Activated CD4-positive, alpha-beta T cell treated with anti-CD3 and anti-CD28 coated beads, Interleukin-2, amount 10 ng/mL, durations not matched to agents 7 days and 5 days (primary cell): ENCODE data around the gene VPS26B. TPM values are rescaled to one million over a fixed set of nuclear protein-coding genes. Genes with fewer than 3 reads are reported as not detected.
"Not testable (repeated sequence)": the region's sequence is repeated elsewhere in the genome, so short reads cannot be mapped to it uniquely, and the experiment has no call there.

ENCODE experiments used
- CTCF ChIA-PET: fragments of 350-600 bp; sonication (Branson Sonifier 250); formaldehyde crosslinking; loops from one replicate; lab custom pipeline; 2021; ENCODE audit warnings: antibody characterized with exemption; lab: Charles Lee
- POLR2A ChIA-PET: fragments of 350-600 bp; sonication (Branson Sonifier 250); formaldehyde crosslinking; loops from one replicate; lab custom pipeline; 2021; ENCODE audit warnings: antibody characterized with exemption; lab: Charles Lee
- DNase-seq: peaks from one replicate; pipeline ENCODE4 v3.0.0-alpha.2; 2020
- H3K27ac Mint-ChIP-seq: one replicate; pipeline ENCODE4 v1.8.0; 2021; ENCODE audit warnings: mild to moderate bottlenecking, moderate library complexity, mixed read lengths
- H3K27me3 Mint-ChIP-seq: one replicate; pipeline ENCODE4 v1.8.0; 2021; ENCODE audit warnings: mixed read lengths
- H3K36me3 Mint-ChIP-seq: one replicate; pipeline ENCODE4 v1.8.0; 2021; ENCODE audit warnings: low read depth, mixed read lengths
- H3K4me1 Mint-ChIP-seq: one replicate; pipeline ENCODE4 v1.8.0; 2021; ENCODE audit warnings: mixed read lengths
- H3K4me3 Mint-ChIP-seq: one replicate; pipeline ENCODE4 v1.8.0; 2021; ENCODE audit warnings: mild to moderate bottlenecking, moderate library complexity, mixed read lengths
- H3K9me3 Mint-ChIP-seq: one replicate; pipeline ENCODE4 v1.8.0; 2021; ENCODE audit warnings: mixed read lengths
- total RNA-seq, 2 experiments: library from RNA; stranded (reverse); gene quantifications; one replicate each; pipeline ENCODE4 v1.2.3, GENCODE V29; 2021

Gene VPS26B
- 10 to 100 TPM; 66.4 to 66.9 TPM for total RNA-seq

DNA sequence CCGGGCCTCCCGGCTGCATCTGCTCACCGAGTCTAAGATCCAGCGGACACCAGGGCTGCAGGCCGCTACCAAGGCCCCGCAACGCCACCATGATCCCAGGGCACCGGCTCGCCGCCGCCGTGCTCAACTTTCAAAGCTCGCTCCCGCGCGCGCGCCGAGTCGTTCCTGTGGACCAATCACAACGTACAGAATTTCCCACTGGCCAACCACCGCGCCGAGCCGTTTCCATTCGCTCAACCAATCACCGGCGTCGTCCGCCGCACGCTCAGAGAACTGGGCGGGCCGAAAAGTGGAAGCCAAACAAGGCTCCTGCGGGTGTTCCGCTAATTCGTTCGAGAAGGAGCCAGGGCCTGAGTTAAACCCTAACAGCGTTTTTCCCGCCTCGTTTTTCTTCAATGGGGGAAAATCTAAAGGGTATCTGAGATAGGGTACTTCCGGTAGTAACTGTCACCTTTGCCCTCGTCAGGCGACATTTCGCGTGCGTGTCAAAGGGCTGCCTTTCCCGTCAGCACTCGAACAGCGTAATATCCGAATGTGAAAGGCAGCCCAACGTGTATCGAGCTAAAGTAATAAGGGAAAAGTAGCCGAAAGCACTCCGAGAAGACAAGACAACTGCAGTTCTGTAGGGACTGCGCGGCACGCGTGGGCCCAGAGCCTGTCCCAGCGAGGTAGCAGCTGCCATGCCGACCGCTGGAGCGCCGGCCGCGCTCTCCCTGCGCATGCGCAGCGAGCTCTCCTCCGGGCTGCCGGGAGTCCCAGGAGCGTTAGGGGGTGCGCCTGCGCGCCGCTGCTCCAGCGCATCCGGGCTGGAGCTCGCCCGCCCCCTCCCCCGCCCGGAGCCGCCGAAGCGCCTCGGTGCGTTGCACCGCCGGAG is at the start of gene VPS26B, which contains the start of gene NCAPD3:
VPS26B (plus strand) TSS at position 836 of the 874 bp plus-strand sequence. CDS start 452 bp downstream, outside the sequence.
NCAPD3 (minus strand) TSS at position 132 of the 874 bp plus-strand sequence; CDS start at position 91, 41 bp downstream.
- H3K4me1 Mint-ChIP-seq, result peaks cover 67% of the 10 kb centered on the region
- H3K27me3 Mint-ChIP-seq, result no peaks in the 10 kb centered on the region
- no peaks in the 10 kb centered on the region for H3K9me3 Mint-ChIP-seq
- peak within 1 kb of the TSS; percentile 88 for H3K4me3 Mint-ChIP-seq
- POLR2A ChIA-PET, result interaction anchor here (0.7 to 2.0 kb wide), 4 partner anchors 30 to 279 kb away, joined by 3 to 14 read pairs (median 8); partner anchors contain the start of genes ACAD8, GLB1L3 and THYN1
- peak within 1 kb of the TSS; percentile 97 for H3K27ac Mint-ChIP-seq
- peak; percentile 98 for DNase-seq
- CTCF ChIA-PET, result interaction anchor here (0.6 to 4.1 kb wide), 9 partner anchors 11 to 816 kb away, joined by 3 to 26 read pairs (median 5); partner anchors contain the start of gene GLB1L3
- H3K36me3 Mint-ChIP-seq, result peaks cover 38% of the 10 kb centered on the region

DNA sequence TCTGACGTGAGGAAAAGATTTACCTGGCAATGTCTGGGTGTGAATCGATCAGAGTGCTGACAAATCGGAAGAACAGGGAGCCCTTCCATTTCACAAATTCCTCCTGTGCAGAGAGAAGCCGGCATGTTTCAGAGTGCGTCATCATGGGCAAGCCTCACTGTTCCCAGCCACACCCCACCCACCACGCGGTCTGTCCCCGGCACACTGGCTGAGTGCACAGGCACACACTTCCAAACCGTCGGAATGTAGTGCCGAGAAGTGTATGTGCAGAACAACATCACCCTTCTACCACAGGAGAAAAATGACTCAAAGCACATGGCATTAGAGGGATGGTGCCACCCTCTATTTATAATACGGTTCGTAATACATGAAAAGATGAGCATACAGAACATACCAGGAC is 48.2 kb upstream of the VPS26B start:
- no peaks in the 10 kb centered on the region for H3K9me3 Mint-ChIP-seq
- H3K4me1 Mint-ChIP-seq, result no peaks in the 10 kb centered on the region
- DNase-seq, result no peak
- peaks cover 55% of the 10 kb centered on the region for H3K36me3 Mint-ChIP-seq
- CTCF ChIA-PET, result interaction anchor here (0.6 kb wide), 1 partner anchor 109 kb away, joined by 3 read pairs; no protein-coding TSS in a partner anchor
- no peaks in the 10 kb centered on the region for H3K27me3 Mint-ChIP-seq
- no peak overlapping the region for H3K27ac Mint-ChIP-seq
- POLR2A ChIA-PET, result no interaction called here
- no peak overlapping the region for H3K4me3 Mint-ChIP-seq

DNA sequence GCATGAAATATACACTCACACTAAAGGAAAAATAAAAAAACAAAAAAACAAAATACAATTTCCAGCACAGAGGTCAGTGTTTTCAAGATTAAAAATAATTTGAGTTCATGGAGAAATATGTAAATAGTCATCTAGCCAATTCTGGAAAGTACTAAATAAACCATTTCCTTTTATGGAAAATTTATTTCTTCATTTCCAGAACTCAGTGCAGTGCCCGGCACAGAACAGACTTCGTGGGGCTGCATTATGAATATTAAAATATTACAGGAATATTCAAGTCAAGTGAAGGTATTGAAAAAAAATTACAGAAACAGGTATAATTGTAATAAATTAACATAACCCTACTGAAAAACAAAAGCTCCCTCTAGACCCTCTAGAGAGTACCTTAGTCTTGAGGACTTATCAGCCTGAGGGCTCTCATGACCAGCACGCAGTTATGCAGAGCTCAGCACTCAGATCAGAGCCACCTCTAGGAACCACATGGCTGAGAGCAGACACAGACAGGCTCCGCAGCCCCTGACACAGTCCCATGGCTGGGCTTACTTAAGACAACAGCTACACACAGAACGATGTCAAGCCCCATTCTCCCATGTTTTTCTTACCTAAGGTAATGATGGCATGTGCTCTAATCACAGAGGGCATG is 46.3 kb upstream of the VPS26B start:
- H3K36me3 Mint-ChIP-seq, result peaks cover 44% of the 10 kb centered on the region
- H3K4me3 Mint-ChIP-seq, result no peak overlapping the region
- DNase-seq, result no peak
- H3K27me3 Mint-ChIP-seq, result no peaks in the 10 kb centered on the region
- CTCF ChIA-PET, result no interaction called here
- no peak overlapping the region for H3K27ac Mint-ChIP-seq
- no peaks in the 10 kb centered on the region for H3K9me3 Mint-ChIP-seq
- H3K4me1 Mint-ChIP-seq, result no peaks in the 10 kb centered on the region
- POLR2A ChIA-PET, result no interaction called here

DNA sequence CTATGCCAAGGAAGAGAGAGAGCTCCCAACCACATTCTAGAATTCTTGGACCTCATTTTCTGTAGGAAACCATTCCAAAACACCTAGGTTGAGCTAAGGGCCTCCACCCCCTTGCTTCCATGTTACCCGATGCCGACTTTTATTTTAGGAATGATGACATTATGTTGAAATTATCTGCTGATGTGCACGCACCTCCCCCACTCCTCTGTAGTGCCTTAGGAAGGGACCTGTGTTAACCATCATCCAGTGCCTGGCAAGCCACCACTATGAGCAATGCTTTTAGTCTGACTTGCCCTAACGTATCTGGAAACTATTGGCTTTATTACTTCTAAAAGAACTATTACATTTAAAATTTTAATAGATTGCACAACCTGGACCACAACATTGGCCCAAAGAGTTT is 42.8 kb upstream of the VPS26B start:
- ChIA-PET POLR2A (no interaction called here), CTCF (interaction anchor here (1.3 kb wide), 1 partner anchor 10 kb away, joined by 3 read pairs; no protein-coding TSS in a partner anchor)
- Mint-ChIP-seq H3K4me3 (no peak overlapping the region), H3K4me1 (no peaks in the 10 kb centered on the region), H3K36me3 (peaks cover 32% of the 10 kb centered on the region), H3K9me3 (no peaks in the 10 kb centered on the region), H3K27me3 (no peaks in the 10 kb centered on the region), H3K27ac (no peak overlapping the region)
- DNase-seq, result no peak

DNA sequence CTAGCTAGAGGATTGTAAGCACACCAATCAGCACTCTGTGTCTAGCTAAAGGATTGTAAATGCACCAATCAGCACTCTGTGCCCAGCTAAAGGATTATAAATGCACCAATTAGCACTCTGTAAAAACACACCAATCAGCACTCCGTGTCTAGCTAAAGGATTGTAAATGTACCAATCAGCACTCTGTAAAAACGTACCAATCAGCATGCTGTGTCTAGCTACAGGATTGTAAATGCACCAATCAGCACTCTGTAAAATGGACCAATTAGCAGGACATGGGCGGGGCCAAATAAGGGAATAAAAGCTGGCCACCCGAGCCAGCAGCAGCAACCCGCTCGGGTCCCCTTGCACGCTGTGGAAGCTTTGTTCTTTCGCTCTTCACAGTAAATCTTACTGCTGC is 36.4 kb upstream of the VPS26B start:
- H3K27ac Mint-ChIP-seq, H3K9me3 Mint-ChIP-seq, H3K4me1 Mint-ChIP-seq, DNase-seq, POLR2A ChIA-PET, H3K4me3 Mint-ChIP-seq, H3K27me3 Mint-ChIP-seq: not testable (repeated sequence)
- peaks cover 72% of the 10 kb centered on the region for H3K36me3 Mint-ChIP-seq
- CTCF ChIA-PET, result interaction anchor here (1.3 to 1.6 kb wide), 2 partner anchors 41 to 261 kb away, joined by 3 read pairs; no protein-coding TSS in a partner anchor

DNA sequence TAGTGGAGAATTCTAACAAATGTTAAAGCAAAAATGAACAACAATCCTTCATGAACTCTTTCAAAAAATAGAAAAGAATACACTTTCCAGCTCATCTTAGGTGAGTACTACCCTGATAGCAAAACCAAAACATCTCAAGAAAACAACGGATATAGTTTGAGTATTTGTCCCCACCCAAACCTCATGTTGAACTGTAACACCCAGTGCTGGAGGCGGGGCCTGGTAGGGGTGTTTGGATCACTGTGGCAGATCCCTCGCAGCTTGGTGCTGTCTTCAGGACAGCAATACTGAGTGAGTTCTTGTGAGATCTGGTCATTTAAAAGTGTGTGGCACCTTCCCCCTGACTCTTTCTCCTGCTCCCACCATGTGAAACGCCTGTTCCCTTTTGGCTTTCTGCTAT is 27.7 kb upstream of the VPS26B start:
- ChIA-PET CTCF (no interaction called here), POLR2A (no interaction called here)
- Mint-ChIP-seq H3K4me3 (no peak overlapping the region), H3K9me3 (no peaks in the 10 kb centered on the region), H3K36me3 (peaks cover 67% of the 10 kb centered on the region), H3K27ac (peak overlapping the region; percentile 73), H3K4me1 (peaks cover 7% of the 10 kb centered on the region), H3K27me3 (no peaks in the 10 kb centered on the region)
- DNase-seq, result peak; percentile 9

DNA sequence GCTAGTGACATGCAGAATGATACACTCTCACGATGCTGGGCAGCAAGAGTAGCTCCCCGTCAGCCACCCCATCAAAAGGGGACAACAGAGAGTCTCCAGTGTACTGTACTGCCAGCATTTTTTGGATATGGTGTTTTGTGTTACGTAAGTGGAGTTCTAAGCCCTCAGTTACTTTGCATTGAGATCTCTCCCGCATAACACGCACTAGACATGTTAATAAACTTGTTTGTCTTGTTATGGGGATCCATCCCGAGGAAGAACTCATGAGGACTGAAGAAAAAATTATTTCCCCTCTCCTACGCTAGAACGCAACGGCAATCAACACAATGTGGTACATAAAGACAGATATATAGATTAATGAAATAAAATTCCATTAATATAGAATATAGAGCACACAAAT is 24.9 kb upstream of the VPS26B start:
- Mint-ChIP-seq H3K4me1 (peaks cover 7% of the 10 kb centered on the region), H3K4me3 (no peak overlapping the region), H3K27ac (no peak overlapping the region), H3K36me3 (peaks cover 70% of the 10 kb centered on the region), H3K9me3 (no peaks in the 10 kb centered on the region), H3K27me3 (no peaks in the 10 kb centered on the region)
- ChIA-PET POLR2A (no interaction called here), CTCF (no interaction called here)
- DNase-seq, result no peak

DNA sequence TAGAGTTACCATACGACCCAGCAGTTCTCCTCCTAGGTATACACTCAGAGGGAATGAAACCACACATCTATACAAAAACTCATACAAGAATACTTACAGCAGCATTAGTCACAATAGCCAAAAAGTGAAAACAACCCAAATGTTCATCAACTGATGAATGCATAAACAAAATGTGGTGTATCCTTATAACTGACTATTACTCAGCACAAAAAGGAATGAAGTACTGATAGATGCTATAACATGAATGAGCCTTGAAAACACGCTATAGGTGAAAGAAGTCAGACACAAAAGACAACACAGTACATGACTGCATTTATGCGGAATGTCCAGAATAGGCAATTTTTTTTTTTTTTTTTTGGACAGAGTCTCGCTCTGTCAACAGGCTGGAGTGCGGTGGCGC is 23.8 kb upstream of the VPS26B start:
- ChIA-PET CTCF (interaction anchor here (0.9 kb wide), 1 partner anchor 10 kb away, joined by 3 read pairs; no protein-coding TSS in a partner anchor), POLR2A (no interaction called here)

DNA sequence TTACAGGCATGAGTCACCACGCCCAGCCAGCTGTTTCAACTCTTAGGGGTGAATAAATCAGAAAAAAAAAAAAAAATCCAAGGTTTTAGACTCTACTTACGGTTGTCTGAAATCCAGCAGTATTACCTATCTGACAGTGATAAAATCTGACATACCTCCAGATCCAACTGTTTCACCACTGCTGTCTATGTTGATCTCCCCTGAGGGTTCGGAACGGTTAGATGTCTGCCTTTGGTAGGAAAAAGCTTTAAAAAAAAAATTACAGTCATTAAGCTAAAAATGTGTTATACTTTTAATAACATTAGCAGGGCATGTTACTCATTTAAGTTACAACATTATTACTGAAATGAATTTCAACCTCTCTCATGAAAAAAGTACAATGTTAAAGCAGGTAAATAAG is 21.8 kb upstream of the VPS26B start:
- Mint-ChIP-seq H3K4me1 (peaks cover 4% of the 10 kb centered on the region), H3K9me3 (no peaks in the 10 kb centered on the region), H3K27ac (no peak overlapping the region), H3K27me3 (no peaks in the 10 kb centered on the region), H3K36me3 (peaks cover 77% of the 10 kb centered on the region), H3K4me3 (no peak overlapping the region)
- ChIA-PET CTCF (no interaction called here), POLR2A (no interaction called here)
- DNase-seq, result no peak

More for the DNA sequence above, 23.8 kb upstream of the VPS26B start:
- H3K4me3 Mint-ChIP-seq, result no peak overlapping the region
- H3K9me3 Mint-ChIP-seq, result no peaks in the 10 kb centered on the region
- peaks cover 7% of the 10 kb centered on the region for H3K4me1 Mint-ChIP-seq
- H3K27me3 Mint-ChIP-seq, result no peaks in the 10 kb centered on the region
- no peak for DNase-seq
- peaks cover 73% of the 10 kb centered on the region for H3K36me3 Mint-ChIP-seq
- H3K27ac Mint-ChIP-seq, result no peak overlapping the region

DNA sequence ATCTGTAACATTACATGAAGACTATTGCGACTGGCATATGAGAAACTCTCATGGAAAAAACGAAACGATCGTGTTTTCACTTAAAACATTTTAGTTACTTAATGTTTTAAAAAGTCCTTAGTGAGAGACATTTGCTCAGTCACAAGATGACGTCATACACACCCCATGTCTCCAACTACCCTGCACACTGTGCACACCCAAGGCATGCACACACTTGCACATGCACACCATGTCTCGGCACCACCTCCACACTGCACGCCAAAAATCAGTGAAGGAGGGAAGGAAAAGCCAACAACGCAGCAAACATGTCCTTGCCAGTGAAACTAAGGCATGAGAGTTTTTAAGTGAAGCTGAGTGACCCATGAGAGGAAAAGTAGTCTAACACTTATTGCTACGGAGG is 18.7 kb upstream of the VPS26B start:
- Mint-ChIP-seq H3K4me3 (no peak overlapping the region), H3K36me3 (peaks cover 73% of the 10 kb centered on the region), H3K9me3 (no peaks in the 10 kb centered on the region), H3K4me1 (peaks cover 7% of the 10 kb centered on the region), H3K27me3 (no peaks in the 10 kb centered on the region), H3K27ac (no peak overlapping the region)
- POLR2A ChIA-PET, result no interaction called here
- CTCF ChIA-PET, result interaction anchor here (0.6 to 1.7 kb wide), 2 partner anchors 19 to 76 kb away, joined by 4 to 6 read pairs; partner anchors contain the start of genes NCAPD3 and VPS26B
- DNase-seq, result no peak

DNA sequence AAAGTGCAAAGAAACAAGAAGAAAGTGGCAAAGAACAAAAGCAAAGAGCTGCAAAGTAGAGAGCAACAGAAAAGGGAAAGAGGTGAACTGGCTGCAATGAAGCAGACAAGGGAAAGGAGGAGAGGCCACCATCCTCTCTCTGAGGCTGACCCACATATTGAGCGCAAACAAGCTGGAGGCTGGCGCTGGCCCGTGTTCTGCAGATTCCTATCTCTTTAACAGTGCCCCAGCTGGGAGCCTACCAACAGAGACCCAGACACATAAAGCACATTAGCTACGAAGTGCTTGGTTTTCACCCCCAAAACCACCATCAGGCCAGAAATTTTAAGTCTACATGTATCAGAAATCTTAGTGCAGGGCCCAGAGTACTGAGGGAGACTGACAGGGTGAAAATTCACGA is 18.3 kb upstream of the VPS26B start:
- ChIA-PET POLR2A (no interaction called here), CTCF (interaction anchor here (0.6 to 1.7 kb wide), 2 partner anchors 18 to 77 kb away, joined by 4 to 6 read pairs; partner anchors contain the start of genes NCAPD3 and VPS26B)
- no peak for DNase-seq
- Mint-ChIP-seq H3K4me1 (peaks cover 8% of the 10 kb centered on the region), H3K27me3 (no peaks in the 10 kb centered on the region), H3K4me3 (no peak overlapping the region), H3K36me3 (peaks cover 74% of the 10 kb centered on the region), H3K27ac (no peak overlapping the region), H3K9me3 (no peaks in the 10 kb centered on the region)

DNA sequence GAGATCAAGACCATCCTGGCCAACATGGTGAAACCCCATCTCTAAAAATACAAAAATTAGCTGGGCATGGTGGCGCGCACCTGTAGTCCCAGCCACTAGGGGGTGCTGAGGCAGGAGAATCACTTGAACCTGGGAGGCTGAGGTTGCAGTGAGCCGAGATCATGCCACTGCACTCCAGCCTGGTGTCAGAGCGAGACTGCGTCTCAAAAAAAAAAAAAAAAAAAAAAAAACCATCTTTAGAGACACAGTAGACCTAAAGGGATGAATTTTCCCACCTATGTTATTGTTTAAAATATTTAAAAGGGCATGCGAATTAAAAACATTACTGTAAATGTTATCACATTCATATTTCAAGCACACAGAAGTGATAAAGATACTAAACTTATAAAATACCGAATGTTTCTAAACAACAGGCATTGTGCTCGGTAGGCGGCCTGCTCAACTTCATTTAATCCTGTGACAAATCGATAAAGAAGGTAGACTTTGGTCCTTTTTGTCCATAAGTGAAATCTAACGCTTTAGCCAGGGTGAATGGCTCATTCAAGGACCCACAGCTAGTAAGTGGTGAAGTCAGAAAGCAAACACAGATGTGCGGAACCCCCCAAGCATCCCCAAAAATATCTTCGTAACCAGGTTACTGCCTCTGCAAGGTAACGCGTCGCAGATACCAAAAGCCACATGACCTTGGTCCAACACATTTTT is 16.8 kb upstream of the VPS26B start:
- Mint-ChIP-seq H3K4me3 (no peak overlapping the region), H3K36me3 (peaks cover 71% of the 10 kb centered on the region), H3K4me1 (peaks cover 15% of the 10 kb centered on the region), H3K27me3 (no peaks in the 10 kb centered on the region), H3K9me3 (no peaks in the 10 kb centered on the region), H3K27ac (no peak overlapping the region)
- peak; percentile 75 for DNase-seq
- CTCF ChIA-PET, result interaction anchor here (0.6 to 1.2 kb wide), 4 partner anchors 12 to 28 kb away, joined by 3 to 4 read pairs (median 4); no protein-coding TSS in a partner anchor
- POLR2A ChIA-PET, result no interaction called here
